ENCODE data around the gene SH3BP4.

The SH3BP4 gene

DNA sequence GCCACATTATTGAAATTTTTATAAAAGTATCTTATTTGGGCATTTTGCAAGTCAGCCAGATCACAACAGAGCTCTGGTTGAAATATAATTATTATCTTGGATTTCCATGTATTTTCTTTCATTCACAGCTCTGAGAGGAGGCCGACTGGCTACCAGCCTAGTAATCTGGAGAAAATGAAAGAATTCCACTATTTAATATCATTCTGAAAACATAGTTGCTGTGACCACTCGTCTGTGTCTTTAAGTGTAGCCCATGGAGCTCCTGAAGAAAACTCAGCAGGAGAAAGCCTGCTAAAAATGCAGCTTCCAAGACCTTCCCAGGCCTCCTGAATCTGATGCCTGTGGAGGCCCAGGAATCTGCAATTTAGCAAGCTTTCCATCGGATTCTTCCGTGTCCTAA is 114.7 kb downstream of the SH3BP4 start:
- DNase-seq, result no peak

DNA sequence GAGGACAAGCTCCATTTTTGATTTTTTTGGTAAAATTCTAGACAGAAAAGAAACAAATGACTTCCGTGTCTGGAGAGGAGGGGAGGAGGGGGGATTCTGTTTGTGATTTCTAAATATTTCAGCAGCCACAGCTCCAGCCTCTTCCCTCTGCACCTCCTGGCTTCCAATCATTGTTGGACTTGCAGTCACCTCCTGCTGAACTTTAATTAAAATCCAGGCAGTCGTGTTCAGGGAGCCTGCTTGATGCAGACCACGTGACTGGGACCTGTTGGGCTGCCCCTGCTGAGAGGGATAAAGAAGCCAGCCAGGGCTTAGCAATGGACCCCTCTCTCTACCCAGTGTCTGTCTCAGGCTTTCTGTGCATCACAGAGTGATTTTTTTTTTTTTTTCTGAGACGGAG is 115.1 kb downstream of the SH3BP4 start:
- DNase-seq, result no peak

DNA sequence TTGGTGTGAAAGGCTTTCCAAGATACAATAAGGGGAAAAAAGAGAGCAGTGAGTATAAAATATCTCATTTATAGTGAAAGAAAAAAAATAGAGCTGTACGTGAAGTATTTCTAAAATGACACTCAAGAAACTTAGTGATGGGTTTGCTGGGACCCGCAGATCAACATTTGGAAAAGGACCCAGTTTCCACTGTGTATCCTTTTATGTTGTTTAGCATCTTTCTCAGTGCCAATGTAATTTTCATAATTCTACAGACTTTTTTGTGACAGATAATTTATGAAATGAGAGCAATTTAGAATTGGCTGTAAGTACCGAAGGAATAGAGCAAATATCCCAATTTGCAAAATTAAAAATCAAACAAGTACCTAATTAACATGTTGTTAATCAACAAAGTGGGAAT is 116.9 kb downstream of the SH3BP4 start:
- DNase-seq, result no peak

DNA sequence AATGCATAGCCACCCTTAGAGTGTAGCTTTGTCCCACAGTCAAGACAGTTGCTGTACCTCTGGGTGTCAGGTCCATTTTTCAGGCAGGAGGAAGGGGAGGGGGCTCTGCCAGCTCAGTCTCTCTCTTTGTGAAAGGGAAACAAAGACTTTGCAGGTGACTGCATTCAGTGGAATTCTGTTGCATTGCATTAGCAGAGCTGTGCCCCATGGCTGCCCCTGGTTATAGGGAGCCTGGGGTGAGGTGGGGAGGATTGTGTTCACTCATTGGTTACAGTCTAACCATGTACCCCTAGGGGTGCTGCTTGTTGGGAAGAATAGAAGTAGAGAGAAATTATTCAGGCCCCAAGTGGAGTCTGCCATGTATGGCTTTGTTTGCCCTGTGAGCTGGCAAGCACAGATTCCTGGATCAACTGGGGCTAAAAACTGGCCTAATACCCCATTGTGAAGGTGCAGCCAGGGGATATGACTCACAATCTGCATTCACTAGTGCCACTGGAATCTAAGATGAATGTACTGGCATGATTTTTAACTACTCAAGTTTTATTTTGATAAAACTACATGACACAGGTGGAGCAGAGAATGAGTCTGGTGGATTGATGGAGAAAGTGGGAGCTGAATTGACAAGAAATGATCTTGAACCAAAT is 118.4 kb downstream of the SH3BP4 start:
- no peak for DNase-seq

DNA sequence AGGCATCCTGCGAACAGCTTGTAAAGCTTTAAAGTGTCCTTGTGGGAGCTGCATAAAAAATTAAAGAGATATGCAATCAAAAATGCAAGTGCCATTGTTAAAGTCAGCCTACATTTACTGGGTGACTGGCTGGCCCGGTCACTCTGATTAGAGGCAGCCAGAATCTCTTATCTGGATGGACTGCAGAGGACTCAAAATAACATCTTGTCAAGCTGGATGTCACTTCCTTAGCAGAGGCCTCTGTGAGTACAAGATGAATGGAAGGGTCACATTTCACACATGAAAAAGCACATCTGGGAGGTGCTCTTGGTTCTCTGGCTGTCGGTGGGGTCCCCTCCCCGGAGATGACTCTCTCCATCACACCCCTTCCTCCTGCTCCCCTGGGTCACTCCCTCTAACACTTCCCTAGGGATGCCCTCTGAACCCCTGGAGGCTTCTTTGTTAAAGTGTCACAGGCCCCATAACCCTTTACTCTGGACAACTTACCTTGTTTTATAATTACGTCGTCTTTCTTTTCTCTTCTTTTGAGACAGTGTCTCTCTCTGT is 122.1 kb downstream of the SH3BP4 start:
- no peak for DNase-seq

DNA sequence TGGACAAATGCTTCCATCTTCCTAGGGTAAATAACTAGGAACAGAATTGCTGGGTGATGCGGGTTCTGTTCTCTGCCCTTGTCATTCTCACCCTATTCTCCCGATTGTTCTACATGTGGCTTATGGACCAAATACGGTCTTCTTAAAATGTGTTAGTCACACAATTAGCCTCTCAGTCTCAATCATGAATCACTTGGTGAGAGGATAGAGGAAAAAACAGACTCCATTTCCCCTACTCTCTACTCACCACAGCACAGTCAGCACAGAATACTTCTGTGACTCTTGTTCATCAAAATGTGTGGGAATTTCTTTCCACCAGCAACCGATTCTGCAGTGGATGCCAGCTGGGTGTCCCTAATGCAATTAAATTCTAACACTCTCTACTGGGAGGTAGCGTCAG is 125.2 kb downstream of the SH3BP4 start:
- DNase-seq, result no peak

DNA sequence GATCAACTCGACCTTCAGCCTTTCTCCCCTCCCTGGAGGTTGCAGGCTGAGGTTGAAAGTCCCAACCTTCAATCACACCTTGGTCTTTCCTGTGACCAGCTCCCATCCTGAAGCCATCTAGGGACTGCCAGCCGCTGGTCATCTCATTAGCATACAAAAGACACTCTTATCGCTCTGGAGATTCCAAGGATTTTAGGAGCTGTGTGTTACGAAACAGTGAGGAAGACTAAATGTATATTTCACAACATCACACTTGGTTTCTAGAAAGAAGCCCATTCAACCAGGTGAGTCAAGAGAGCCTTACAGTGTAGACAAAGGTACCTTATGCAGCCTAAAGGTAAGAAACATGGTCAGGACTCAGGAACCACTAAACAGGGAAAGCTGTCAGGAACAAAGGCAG is 126.4 kb downstream of the SH3BP4 start:
- no peak for DNase-seq

DNA sequence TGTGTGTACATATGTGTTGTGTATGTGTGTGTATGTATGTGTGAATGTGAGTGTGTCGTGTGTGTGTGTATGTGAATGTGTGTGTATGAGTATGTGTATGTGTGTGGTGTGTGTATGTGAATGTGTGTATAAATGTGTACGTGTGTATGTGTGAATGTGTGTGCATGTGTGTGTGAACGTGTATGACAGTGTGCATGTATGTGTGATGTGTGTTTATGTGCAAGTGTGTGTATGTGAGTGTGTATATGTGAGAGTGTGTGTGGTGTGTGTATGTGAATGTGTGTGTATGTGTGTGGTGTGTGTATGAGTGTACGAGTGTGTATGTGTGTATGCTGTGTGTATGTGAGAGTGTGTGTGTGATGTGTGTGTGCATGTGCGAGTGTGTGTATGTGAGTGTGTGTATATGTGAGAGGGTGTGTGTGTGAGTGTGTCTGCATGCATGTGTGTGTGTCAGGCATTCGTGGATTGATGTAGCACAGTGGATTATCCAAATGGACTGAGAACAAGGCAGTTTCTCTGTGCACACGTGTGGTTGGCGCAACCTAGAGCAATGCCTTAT is 127.2 kb downstream of the SH3BP4 start:
- DNase-seq, result no peak

DNA sequence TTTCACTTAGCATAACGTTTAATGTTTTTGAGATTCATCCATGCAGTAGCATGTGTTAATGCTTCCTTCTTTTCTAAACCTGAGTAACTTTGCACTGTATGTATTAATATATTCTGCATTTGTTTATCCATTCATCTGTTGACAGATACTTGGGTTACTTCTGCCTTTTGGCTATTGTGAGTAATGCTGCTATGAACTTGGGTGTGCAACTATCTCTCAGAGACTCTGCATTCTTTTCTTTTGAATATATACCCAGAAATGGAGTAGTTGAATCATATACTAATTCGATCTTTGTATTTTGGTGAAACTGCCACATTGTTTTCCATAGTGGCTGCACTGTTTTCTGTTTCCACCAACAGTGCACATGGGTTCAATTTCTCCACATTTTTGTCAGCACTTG is 128.3 kb downstream of the SH3BP4 start:
- DNase-seq, result no peak

DNA sequence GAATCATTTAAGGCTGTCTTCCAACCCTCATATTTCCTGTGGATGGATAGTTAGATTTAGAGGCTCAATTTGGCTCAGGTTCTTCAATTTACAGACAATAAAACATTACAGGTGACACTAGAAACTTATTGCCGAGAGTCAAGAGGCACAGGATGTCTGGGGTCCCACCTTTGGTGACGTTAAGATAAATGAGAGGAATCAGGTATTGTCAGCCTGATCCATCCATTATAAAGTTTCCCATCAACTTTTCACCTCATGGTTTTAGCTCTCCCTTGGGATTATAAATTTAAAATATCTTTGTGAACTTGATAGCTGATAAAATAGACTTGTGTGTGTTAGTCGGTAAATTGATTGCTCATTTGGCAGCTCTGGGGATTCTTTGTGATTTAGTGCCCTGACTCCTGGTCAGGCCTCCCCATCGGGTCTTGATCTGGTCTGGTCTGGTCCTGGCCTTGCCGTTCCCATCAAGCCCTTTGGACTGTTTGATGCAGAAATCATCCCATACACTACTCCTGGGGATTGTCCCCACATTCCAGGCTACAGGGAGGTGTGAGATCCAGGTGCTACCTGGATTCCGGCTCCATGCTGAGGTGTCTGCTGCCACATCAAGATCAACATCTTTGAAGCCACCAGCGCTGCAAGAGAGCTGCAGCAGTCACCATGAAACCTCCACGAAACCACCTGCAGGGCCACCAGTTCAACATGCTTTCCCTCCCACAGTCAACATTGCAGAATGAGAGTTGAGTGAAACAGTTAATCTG is 130.9 kb downstream of the SH3BP4 start:
- no peak for DNase-seq

DNA sequence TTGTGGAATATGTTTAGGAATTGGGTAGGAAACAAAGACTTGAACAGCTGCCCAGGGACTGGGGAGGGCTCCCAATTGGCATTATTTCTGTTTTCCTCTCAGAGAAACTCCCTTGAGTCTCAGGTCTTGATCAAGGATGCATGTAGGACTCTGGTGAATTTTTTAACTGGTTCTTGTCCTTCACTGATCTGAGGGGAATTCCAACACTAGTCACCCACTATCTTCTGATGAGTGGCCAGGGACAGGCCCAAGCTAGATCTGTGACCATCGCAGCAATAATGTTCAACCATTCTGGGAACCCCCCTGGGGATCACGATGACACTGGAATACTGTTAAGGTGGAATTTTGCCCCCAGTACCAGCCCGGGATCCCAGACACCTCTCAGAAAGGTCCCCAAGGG is 132.0 kb downstream of the SH3BP4 start:
- no peak for DNase-seq

DNA sequence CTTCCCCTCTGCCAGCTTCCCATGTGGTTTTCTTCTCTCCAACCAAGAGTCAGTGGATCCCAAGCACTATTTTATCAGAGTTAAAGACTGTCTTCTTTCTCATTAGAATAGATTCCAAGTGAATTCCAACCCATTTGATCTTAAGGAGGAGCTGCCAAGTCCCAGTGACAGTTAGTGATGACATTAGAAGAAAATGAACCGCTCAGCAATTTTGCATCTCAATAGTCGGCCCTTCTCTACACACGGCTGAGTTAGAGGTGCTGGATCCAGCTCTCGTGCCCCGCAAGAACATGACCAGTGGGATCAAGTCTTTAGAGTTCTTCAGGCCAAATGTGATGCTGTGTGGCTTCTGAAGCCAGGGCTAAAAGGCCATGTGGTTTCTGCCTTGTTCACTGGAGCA is 132.6 kb downstream of the SH3BP4 start:
- DNase-seq, result no peak

DNA sequence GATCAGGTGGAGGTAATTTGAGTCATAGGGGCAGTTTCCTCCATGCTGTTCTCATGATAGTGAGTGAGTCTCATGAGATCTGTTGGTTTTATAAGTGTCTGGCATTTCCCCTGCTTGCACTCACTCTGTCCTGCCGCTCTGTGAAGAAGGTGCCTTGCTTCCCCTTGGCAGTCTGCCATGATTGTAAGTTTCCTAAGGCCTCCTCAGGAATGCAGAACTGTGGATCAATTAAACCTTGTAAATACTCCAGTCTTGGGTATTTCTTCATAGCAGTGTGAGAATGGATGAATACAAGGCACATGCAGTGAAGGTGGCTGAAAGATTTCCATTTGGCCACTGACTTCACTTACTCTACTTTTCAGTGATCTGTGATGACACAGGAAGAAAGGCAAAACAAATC is 133.7 kb downstream of the SH3BP4 start:
- no peak for DNase-seq

DNA sequence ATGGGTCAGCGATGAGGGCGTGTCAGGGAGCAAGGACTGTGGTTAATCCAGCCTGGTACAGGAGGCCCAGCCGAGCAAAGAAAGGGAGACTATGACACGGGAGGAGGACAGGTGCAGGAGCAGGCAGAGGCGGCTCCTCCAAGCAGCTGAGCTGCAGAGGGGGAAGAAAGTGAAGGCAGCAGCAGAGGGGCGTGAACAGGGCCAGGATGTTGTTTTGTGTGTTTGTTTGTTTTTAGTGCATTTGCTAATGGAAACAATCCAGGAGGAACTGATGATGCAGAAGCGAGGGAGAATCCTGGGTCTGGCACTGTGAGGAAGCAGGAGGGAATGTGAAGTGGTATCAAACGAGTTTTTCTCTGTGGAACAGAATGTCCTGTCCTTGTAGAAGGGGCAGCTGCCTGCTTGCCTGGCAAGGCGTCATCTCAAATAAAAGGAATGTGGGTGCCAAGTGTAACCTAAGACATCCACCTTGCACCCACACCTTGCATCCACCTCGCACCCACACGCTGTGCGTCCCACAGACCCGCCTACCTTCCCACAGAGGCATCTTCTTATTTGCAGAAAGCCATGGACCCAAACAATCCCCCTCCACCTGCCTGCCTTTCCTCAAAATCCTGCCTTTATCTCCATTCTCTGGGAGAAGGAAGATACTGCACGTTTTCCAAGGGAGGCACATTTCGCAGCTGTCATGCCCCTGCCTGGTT is 134.8 kb downstream of the SH3BP4 start:
- no peak for DNase-seq

DNA sequence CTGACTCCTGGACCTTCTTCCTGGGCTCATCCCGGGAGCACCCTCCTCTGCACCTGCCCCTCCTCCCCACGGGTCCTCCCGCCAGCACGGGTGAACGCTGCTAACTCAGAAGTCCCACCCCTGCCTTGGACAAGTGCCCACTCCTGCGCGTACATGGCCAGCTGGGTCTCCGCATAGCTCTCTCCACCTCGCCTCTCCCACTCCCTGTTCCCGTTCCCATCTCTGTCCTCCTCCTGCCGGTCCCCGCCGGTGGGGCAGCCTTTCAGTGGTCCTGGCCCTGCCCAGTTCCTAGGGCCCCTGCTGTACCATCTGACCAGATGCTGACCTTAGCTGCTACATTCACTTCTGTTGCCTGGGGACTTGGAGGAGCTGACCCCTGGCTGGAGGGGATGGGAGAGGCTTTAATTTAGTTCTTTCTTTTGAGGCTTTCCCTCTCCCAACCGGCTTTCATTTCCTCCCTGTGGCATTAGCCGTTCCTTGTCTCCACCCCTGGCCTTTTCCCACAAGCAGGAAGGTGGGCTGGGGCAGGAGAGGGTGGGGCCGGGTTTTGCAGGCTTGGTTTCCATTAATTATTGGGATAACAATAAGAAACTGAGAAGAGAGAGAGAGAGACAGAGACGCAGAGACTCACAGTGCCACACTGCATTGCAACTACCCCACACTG is 136.1 kb downstream of the SH3BP4 start:
- DNase-seq, result no peak

DNA sequence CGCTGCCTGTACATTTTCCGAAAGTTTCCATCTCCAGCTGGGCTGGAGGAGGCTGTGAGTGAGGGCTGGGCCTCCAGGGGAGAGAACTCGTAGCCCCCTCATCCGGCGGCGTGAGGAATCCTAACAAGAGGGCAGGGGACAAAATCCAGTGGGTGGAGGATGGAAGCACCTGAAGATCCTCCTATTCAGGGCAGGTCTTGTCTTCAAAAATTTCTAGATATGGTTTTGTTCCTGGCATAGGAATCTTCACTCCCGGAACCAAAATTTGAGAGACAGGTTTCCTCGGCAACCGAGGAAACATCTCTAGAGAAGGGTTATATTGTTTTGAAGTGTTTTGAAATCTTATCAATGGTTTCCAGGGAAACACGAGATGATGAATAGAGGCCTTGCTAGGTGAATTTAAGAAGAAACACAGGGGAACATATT is 136.7 kb downstream of the SH3BP4 start:
- no peak for DNase-seq

DNA sequence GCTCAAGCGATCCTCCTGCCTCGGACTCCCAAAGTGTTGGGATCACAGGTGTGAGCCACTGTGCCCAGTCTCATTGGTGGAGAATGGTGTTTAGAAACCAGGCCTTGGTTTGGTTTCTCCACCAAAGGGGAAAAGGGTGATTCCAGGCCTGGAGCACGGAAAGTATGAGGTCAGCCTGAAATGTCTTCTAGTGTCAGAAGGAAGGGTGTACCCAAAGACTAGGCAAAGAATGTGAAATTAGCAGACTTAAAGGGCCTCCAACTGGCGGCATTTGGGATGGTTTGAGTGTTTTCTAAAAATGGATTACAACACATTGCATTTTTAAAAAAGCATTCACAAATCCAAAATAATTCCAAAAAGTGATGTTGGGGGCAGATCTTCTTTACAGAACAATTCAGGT is 139.6 kb downstream of the SH3BP4 start:
- DNase-seq, result no peak

DNA sequence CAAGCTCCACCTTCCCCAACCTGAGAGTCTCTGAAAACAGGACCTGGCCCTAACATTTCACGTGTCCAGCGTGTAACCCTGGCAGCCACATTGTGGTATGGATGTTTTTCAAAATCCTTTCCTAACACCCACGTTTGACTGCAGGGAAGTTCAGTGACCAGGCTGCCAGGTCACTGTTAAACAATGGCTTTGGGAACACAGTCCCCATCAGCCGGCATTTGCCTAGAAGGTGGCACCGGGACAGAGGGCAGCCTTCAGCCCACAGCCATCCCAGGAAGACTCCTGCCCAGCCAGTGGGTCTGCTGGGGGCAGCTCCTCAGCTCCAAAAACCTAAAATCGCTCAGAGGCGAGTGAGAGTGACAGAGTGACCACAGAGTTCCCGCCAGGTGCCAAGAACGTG is 140.2 kb downstream of the SH3BP4 start:
- DNase-seq, result no peak

DNA sequence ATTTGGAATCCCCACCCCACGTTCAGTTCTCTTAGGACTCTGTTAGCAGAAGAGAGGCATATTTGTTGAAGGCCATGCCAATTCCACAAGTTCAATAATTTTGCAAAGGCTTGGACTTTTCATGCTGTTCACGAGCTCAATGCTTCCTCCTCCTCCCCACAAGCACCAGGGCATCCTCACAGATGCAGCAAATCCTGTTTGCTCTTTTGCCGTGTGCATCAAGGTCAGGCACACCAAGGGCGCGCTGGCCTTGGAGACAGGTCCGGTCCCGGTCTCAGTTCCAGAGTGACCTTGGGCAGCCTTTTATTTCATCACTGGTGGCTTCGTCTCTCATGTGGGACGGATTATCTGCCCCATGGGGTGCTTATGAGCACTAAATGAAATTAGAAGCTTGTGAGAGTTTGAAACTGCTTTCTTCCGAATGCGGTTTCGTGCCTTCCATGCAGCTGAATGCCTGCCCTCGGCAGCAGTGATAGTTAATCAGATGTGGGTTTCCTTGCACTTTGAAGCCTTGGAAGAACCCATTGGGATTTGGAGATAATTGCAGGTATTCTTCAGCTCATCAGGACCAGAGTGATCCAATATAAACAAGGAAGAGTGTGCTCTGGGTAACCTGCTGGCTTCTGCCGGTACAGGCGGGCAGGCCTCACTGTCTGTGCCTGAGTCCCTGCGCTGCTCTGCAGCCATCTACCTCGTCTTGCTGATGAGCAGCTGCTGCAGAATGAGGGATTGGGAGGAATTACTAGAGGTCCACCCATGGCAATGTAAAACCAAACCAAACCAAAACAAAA is 140.8 kb downstream of the SH3BP4 start:
- DNase-seq, result no peak

DNA sequence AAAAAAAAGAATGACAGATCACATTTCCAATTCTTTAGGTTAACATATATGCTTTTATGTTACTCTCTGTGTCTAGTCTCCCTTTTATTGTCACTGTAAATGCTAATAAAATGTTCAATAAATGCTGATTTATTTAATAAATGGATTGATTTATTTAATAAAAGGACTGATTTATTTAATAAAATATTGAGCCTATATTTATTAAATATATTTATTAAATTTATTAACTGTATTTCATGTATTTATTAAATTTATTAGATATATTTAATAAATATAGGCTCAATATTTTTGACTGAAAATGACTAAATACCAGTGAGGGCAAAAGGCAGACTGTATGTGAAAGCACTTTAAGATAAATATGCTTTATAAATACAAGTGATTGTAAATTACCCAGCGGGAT is 142.6 kb downstream of the SH3BP4 start:
- DNase-seq, result no peak

DNA sequence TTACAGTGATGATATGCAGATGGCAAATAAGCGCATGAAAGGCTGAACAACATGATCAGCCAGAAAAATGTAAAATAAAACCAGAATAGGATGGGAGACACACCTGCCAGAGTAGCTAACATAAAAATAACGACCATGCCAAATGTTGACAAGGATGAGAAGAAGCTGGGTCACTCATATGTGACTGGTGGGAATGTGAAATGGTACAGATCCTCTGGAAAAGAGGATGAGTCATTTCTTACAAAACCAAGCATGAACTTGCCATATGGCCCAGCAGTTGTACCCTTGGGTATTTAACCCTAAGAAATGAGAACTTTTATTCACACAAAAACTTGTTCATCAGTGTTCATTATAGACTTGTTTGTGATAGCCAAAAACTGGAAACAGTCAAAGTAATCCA is 143.8 kb downstream of the SH3BP4 start:
- no peak for DNase-seq

DNA sequence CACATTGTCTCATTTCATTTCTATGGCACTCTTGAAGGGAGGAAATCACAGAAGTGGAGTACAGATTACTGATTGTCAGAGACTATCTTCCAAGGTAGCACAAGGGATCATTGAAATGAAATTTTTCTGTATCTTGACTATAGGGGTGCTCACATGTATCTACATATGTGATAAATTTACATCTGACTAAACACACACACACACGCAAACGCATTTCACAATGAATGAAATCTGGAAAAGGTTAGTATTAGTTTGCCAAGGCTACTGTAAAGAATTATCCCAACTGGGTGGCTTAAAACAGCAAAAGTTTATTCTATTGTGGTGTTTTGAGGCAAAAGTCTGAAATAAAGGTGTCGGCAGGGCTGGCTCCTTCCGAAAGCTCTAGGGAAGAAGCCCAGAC is 144.6 kb downstream of the SH3BP4 start:
- DNase-seq, result no peak
